HepG2 (cell line): ENCODE measurements around the gene TRIM25. TPM values are rescaled to one million over a fixed set of nuclear protein-coding genes. Genes with fewer than 3 reads are reported as not detected.

Experiments used
- AGO2 ChIP-seq: fragments of 200-400 bp; formaldehyde crosslinking; optimal IDR thresholded peaks from 2 replicates; pipeline ENCODE3; 2017; ENCODE audit warnings: mild to moderate bottlenecking, low read depth, low read length, moderate library complexity
- ASH2L ChIP-seq: fragments of 300-600, 200-600 bp; sonication (generic); IDR thresholded peaks from 2 replicates; pipeline ENCODE4 v1.7.0; 2017; ENCODE audit warnings: low read depth, mild to moderate bottlenecking, moderate library complexity, mixed read lengths, low read length; ENCODE audit not compliant: insufficient read length
- GFI1 ChIP-seq: sonication (generic); formaldehyde crosslinking; IDR thresholded peaks from 2 replicates; pipeline ENCODE4 v1.5.0; 2020; ENCODE audit warnings: missing genetic modification reagents, mild to moderate bottlenecking, borderline replicate concordance
- HMGXB3 ChIP-seq: sonication (generic); formaldehyde crosslinking; IDR thresholded peaks from 2 replicates; pipeline ENCODE4 v1.4.0; 2020; ENCODE audit warnings: missing genetic modification reagents, borderline replicate concordance
- KDM3A ChIP-seq: IDR thresholded peaks from 2 replicates; pipeline ENCODE4 v1.6.1; 2018; ENCODE audit warnings: low read depth, missing compliant biosample characterization
- KIAA2018 ChIP-seq: sonication (generic); formaldehyde crosslinking; IDR thresholded peaks from 2 replicates; pipeline ENCODE4 v1.5.0; 2020; ENCODE audit warnings: mild to moderate bottlenecking, missing genetic modification reagents, borderline replicate concordance
- KMT2A ChIP-seq: sonication (generic); formaldehyde crosslinking; IDR thresholded peaks from 2 replicates; pipeline ENCODE4 v1.4.0; 2020; ENCODE audit warnings: missing genetic modification reagents
- MED8 ChIP-seq: sonication (generic); formaldehyde crosslinking; IDR thresholded peaks from 2 replicates; pipeline ENCODE4 v1.8.1; 2023; ENCODE audit warnings: mild to moderate bottlenecking, missing genetic modification reagents; ENCODE audit not compliant: insufficient replicate concordance
- SMYD3 ChIP-seq: sonication (generic); formaldehyde crosslinking; IDR thresholded peaks from 2 replicates; pipeline ENCODE4 v1.8.1; 2023; ENCODE audit warnings: mild to moderate bottlenecking, missing genetic modification reagents
- SSRP1 ChIP-seq: IDR thresholded peaks from 2 replicates; pipeline ENCODE4 v1.6.1; 2016; ENCODE audit warnings: control low read depth
- THAP11 ChIP-seq: IDR thresholded peaks from 2 replicates; pipeline ENCODE4 v1.6.1; 2016; ENCODE audit warnings: missing biosample characterization, missing genetic modification reagents
- WIZ ChIP-seq: sonication (generic); formaldehyde crosslinking; IDR thresholded peaks from 2 replicates; pipeline ENCODE4 v1.5.1; 2020; ENCODE audit warnings: mild to moderate bottlenecking, missing genetic modification reagents
- ZFYVE20 ChIP-seq: sonication (generic); formaldehyde crosslinking; IDR thresholded peaks from 2 replicates; pipeline ENCODE4 v1.8.0; 2023; ENCODE audit warnings: low read depth, mild to moderate bottlenecking, moderate library complexity, missing genetic modification reagents, borderline replicate concordance
- ZMYM4 ChIP-seq: sonication (generic); formaldehyde crosslinking; IDR thresholded peaks from 2 replicates; pipeline ENCODE4 v1.8.1; 2023; ENCODE audit warnings: mild to moderate bottlenecking, missing genetic modification reagents
- ZNF24 ChIP-seq: fragments of 450-650 bp; IDR thresholded peaks from 2 replicates; pipeline ENCODE4 v1.6.1; 2017; ENCODE audit warnings: antibody characterized with exemption, mild to moderate bottlenecking
- ZNF709 ChIP-seq: sonication (generic); formaldehyde crosslinking; IDR thresholded peaks from 2 replicates; pipeline ENCODE4 v1.5.0; 2020; ENCODE audit warnings: mild to moderate bottlenecking, missing genetic modification reagents
- polyA plus RNA-seq, 8 experiments: library from polyadenylated mRNA; depleted of rRNA in 3 of 8; stranded (reverse) in 7 of 8; unstranded in 1 of 8; fragments of >200 nt; fragmentation: Illumina TruSeq in 4 of 8; extraction: Trizol in 4 of 8; gene quantifications; 2 replicates each; pipeline versions ENCODE4 v1.2.1 to v1.2.3, GENCODE V29; 2011 to 2016; ENCODE audit warnings: low read depth in 4 of 8, missing spikeins in 1 of 8, mixed read lengths in 1 of 8; ENCODE audit not compliant: insufficient read depth in 1 of 8
- total RNA-seq, 5 experiments: library from RNA; depleted of rRNA; stranded (reverse); fragments of >200 nt; fragmentation: Illumina TruSeq; extraction: Trizol; gene quantifications; 2 replicates each; pipeline ENCODE4 v1.2.3, GENCODE V29; 2016; ENCODE audit warnings: low read depth in 1 of 5

The TRIM25 gene
- total and polyA plus RNA-seq, 2 of the 13 experiments (the other 11 are each of a cell fraction or from before 2014, with no cell fraction given) = 30.8 to 42.2 TPM

DNA sequence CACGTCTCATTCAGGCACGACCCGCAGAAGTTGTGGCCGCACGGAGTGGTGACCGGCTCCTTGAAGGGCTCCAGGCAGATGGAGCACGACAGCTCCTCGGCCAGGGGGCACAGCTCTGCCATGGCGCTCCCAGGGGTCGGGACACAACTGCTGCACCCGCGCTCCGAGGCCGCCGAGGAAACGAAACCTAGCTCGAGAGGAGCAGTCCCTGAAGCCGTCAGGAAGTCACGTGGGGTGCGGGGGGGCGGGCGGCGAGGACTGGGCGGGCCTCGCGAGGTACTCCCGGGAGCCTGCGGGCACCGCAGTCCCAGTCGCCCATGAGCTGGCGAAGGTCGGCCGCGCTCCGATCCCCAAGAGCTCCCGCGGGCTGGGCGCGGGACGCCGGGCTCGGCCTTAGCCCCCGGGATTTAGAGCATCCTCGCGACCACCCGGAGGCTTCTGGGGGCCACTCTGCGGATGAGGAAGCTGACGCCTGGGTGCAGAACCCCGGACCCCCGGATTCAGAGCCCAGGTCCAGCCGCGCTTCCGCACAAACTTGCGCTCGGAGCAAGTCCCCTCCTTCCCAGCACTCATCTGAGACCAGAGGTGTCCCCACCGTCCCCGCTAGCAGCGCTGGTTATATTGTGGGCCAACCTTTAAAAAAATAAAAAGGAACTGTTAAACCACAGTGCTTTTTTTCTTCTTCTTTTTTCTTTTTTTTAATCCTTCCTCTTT lies at the start of gene TRIM25 (continued):
- TF ChIP-seq HMGXB3 (peak; percentile 69; the same call in 1 of the 2 replicates), THAP11 (CRISPR knock-in tag) (peak; percentile 78), ZNF709 (CRISPR knock-in tag) (no peak; the same call in 1 of the 2 replicates), KIAA2018 (CRISPR knock-in tag) (no peak), ZMYM4 (CRISPR knock-in tag) (peak; percentile 77), KMT2A (peak; percentile 86), GFI1 (CRISPR knock-in tag) (0 out of 2 replicates have a peak, but pooled peaks have one; percentile 13), ASH2L (peak; percentile 99), SMYD3 (CRISPR knock-in tag) (peak; percentile 92), WIZ (CRISPR knock-in tag) (no peak), AGO2 (peak; percentile 80), ZNF24 (no peak), MED8 (peak; percentile 88), SSRP1 (CRISPR knock-in tag) (no peak; the same call in 1 of the 2 replicates), KDM3A (CRISPR knock-in tag) (peak; percentile 53; the same call in 1 of the 2 replicates), ZFYVE20 (CRISPR knock-in tag) (0 out of 2 replicates have a peak, but pooled peaks have one; percentile 21)
